ENCODE results near the gene EFTUD2.

EFTUD2 gene

GRCh38 chr17:44862278-44862914, 36.8 kb downstream of the EFTUD2 start:
- Histone ChIP-seq H3K4me1 (ENCODE audit: insufficient read depth, low read length) (no peaks in the 10 kb centered on the region), H3K9me3 (ENCODE audit: low read length) (no peaks in the 10 kb centered on the region), H3K27me3 (ENCODE audit: insufficient read depth, low read length) (no peaks in the 10 kb centered on the region), H3K4me3 (ENCODE audit: low read length) (no peak overlapping the region), H2AFZ (ENCODE audit: low read depth, low read length) (no peak overlapping the region), H3K36me3 (ENCODE audit: insufficient read depth, low read length) (peaks cover 69% of the 10 kb centered on the region)

- Histone ChIP-seq H3K9me3 (ENCODE audit: low read length) (no peaks in the 10 kb centered on the region), H3K36me3 (ENCODE audit: insufficient read depth, low read length) (peaks cover 82% of the 10 kb centered on the region), H2AFZ (ENCODE audit: low read depth, low read length) (no peak overlapping the region), H3K4me3 (ENCODE audit: low read length) (no peak overlapping the region), H3K27me3 (ENCODE audit: insufficient read depth, low read length) (no peaks in the 10 kb centered on the region), H3K4me1 (ENCODE audit: insufficient read depth, low read length) (no peaks in the 10 kb centered on the region)
Observed at GRCh38 chr17:44859701-44860100, 39.5 kb downstream of the EFTUD2 start.

GRCh38 chr17:44854192-44854591, 45.1 kb downstream of the EFTUD2 start:
- peaks cover 77% of the 10 kb centered on the region for H3K36me3 ChIP-seq (ENCODE audit: insufficient read depth, low read length)
- no peaks in the 10 kb centered on the region for H3K9me3 ChIP-seq (ENCODE audit: low read length)
- no peak overlapping the region for H2AFZ ChIP-seq (ENCODE audit: low read depth, low read length)
- no peaks in the 10 kb centered on the region for H3K4me1 ChIP-seq (ENCODE audit: insufficient read depth, low read length)
- no peaks in the 10 kb centered on the region for H3K27me3 ChIP-seq (ENCODE audit: insufficient read depth, low read length)
- no peak overlapping the region for H3K4me3 ChIP-seq (ENCODE audit: low read length)

GRCh38 chr17:44850612-44851011, 48.6 kb downstream of the EFTUD2 start:
- Histone ChIP-seq H3K9me3 (ENCODE audit: low read length) (no peaks in the 10 kb centered on the region), H3K4me3 (ENCODE audit: low read length) (no peak overlapping the region), H3K36me3 (ENCODE audit: insufficient read depth, low read length) (peaks cover 54% of the 10 kb centered on the region), H3K4me1 (ENCODE audit: insufficient read depth, low read length) (no peaks in the 10 kb centered on the region), H2AFZ (ENCODE audit: low read depth, low read length) (no peak overlapping the region), H3K27me3 (ENCODE audit: insufficient read depth, low read length) (no peaks in the 10 kb centered on the region)

- no peak overlapping the region for H3K4me3 ChIP-seq (ENCODE audit: low read length)
- no peaks in the 10 kb centered on the region for H3K9me3 ChIP-seq (ENCODE audit: low read length)
- H3K4me1 ChIP-seq (ENCODE audit: insufficient read depth, low read length): no peaks in the 10 kb centered on the region
- H3K36me3 ChIP-seq (ENCODE audit: insufficient read depth, low read length): peaks cover 50% of the 10 kb centered on the region
- H2AFZ ChIP-seq (ENCODE audit: low read depth, low read length): no peak overlapping the region
- H3K27me3 ChIP-seq (ENCODE audit: insufficient read depth, low read length): no peaks in the 10 kb centered on the region
Observed at GRCh38 chr17:44850025-44850424, 49.2 kb downstream of the EFTUD2 start.

- Histone ChIP-seq H3K4me1 (ENCODE audit: insufficient read depth, low read length) (no peaks in the 10 kb centered on the region), H3K36me3 (ENCODE audit: insufficient read depth, low read length) (peaks cover 40% of the 10 kb centered on the region), H3K27me3 (ENCODE audit: insufficient read depth, low read length) (no peaks in the 10 kb centered on the region)
Observed at GRCh38 chr17:44848961-44849489, 50.2 kb downstream of the EFTUD2 start.

GRCh38 chr17:44848257-44848795, 50.9 kb downstream of the EFTUD2 start:
- H2AFZ ChIP-seq (ENCODE audit: low read depth, low read length): no peak overlapping the region
- H3K4me3 ChIP-seq (ENCODE audit: low read length): no peak overlapping the region
- H3K36me3 ChIP-seq (ENCODE audit: insufficient read depth, low read length): peaks cover 33% of the 10 kb centered on the region
- H3K27me3 ChIP-seq (ENCODE audit: insufficient read depth, low read length): no peaks in the 10 kb centered on the region
- H3K9me3 ChIP-seq (ENCODE audit: low read length): no peaks in the 10 kb centered on the region
- no peaks in the 10 kb centered on the region for H3K4me1 ChIP-seq (ENCODE audit: insufficient read depth, low read length)

More at GRCh38 chr17:44848961-44849489, 50.2 kb downstream of the EFTUD2 start:
- Histone ChIP-seq H3K9me3 (ENCODE audit: low read length) (no peaks in the 10 kb centered on the region), H2AFZ (ENCODE audit: low read depth, low read length) (no peak overlapping the region), H3K4me3 (ENCODE audit: low read length) (no peak overlapping the region)

GRCh38 chr17:44847586-44847985, 51.7 kb downstream of the EFTUD2 start, which contains the start of gene HIGD1B:
Gene HIGD1B (plus strand): TSS chr17:44847883. CDS start chr17:44848153, 270 bp downstream.
- Histone ChIP-seq H3K36me3 (ENCODE audit: insufficient read depth, low read length) (peaks cover 28% of the 10 kb centered on the region), H3K4me1 (ENCODE audit: insufficient read depth, low read length) (peaks cover 5% of the 10 kb centered on the region), H3K27me3 (ENCODE audit: insufficient read depth, low read length) (no peaks in the 10 kb centered on the region), H3K4me3 (ENCODE audit: low read length) (no peak within 1 kb of the TSS), H3K9me3 (ENCODE audit: low read length) (no peaks in the 10 kb centered on the region), H2AFZ (ENCODE audit: low read depth, low read length) (no peak within 1 kb of the TSS)

- peaks cover 18% of the 10 kb centered on the region for H3K36me3 ChIP-seq (ENCODE audit: insufficient read depth, low read length)
- H3K9me3 ChIP-seq (ENCODE audit: low read length): no peaks in the 10 kb centered on the region
- no peak overlapping the region for H2AFZ ChIP-seq (ENCODE audit: low read depth, low read length)
- no peaks in the 10 kb centered on the region for H3K27me3 ChIP-seq (ENCODE audit: insufficient read depth, low read length)
- peaks cover 6% of the 10 kb centered on the region for H3K4me1 ChIP-seq (ENCODE audit: insufficient read depth, low read length)
- no peak overlapping the region for H3K4me3 ChIP-seq (ENCODE audit: low read length)
Observed at GRCh38 chr17:44846206-44846605, 53.0 kb downstream of the EFTUD2 start.

- no peak overlapping the region for H2AFZ ChIP-seq (ENCODE audit: low read depth, low read length)
- H3K9me3 ChIP-seq (ENCODE audit: low read length): no peaks in the 10 kb centered on the region
Observed at GRCh38 chr17:44844390-44844830, 54.8 kb downstream of the EFTUD2 start.

GRCh38 chr17:44842748-44843147, 56.5 kb downstream of the EFTUD2 start:
- no peak overlapping the region for H3K4me3 ChIP-seq (ENCODE audit: low read length)
- H2AFZ ChIP-seq (ENCODE audit: low read depth, low read length): no peak overlapping the region
- no peaks in the 10 kb centered on the region for H3K9me3 ChIP-seq (ENCODE audit: low read length)
- H3K27me3 ChIP-seq (ENCODE audit: insufficient read depth, low read length): no peaks in the 10 kb centered on the region
- H3K36me3 ChIP-seq (ENCODE audit: insufficient read depth, low read length): no peaks in the 10 kb centered on the region
- peaks cover 6% of the 10 kb centered on the region for H3K4me1 ChIP-seq (ENCODE audit: insufficient read depth, low read length)

More at GRCh38 chr17:44844390-44844830, 54.8 kb downstream of the EFTUD2 start:
- Histone ChIP-seq H3K4me1 (ENCODE audit: insufficient read depth, low read length) (peaks cover 6% of the 10 kb centered on the region), H3K27me3 (ENCODE audit: insufficient read depth, low read length) (no peaks in the 10 kb centered on the region), H3K4me3 (ENCODE audit: low read length) (no peak overlapping the region), H3K36me3 (ENCODE audit: insufficient read depth, low read length) (peaks cover 3% of the 10 kb centered on the region)

GRCh38 chr17:44840936-44841335, 58.3 kb downstream of the EFTUD2 start:
- no peaks in the 10 kb centered on the region for H3K36me3 ChIP-seq (ENCODE audit: insufficient read depth, low read length)
- no peaks in the 10 kb centered on the region for H3K27me3 ChIP-seq (ENCODE audit: insufficient read depth, low read length)
- H3K9me3 ChIP-seq (ENCODE audit: low read length): no peaks in the 10 kb centered on the region
- H3K4me3 ChIP-seq (ENCODE audit: low read length): no peak overlapping the region
- peaks cover 6% of the 10 kb centered on the region for H3K4me1 ChIP-seq (ENCODE audit: insufficient read depth, low read length)
- no peak overlapping the region for H2AFZ ChIP-seq (ENCODE audit: low read depth, low read length)

GRCh38 chr17:44840274-44840673, 59.0 kb downstream of the EFTUD2 start:
- Histone ChIP-seq H3K27me3 (ENCODE audit: insufficient read depth, low read length) (no peaks in the 10 kb centered on the region), H3K4me1 (ENCODE audit: insufficient read depth, low read length) (peaks cover 6% of the 10 kb centered on the region), H3K4me3 (ENCODE audit: low read length) (no peak overlapping the region), H2AFZ (ENCODE audit: low read depth, low read length) (no peak overlapping the region), H3K36me3 (ENCODE audit: insufficient read depth, low read length) (no peaks in the 10 kb centered on the region), H3K9me3 (ENCODE audit: low read length) (no peaks in the 10 kb centered on the region)

Measured in neuron (in vitro differentiated cells).